ENCODE results near the gene MMD. TPM values are rescaled to one million over a fixed set of nuclear protein-coding genes. Genes with fewer than 3 reads are reported as not detected.

Gene MMD
- total and polyA plus RNA-seq, 2 donors (not counting 1 experiment from before 2014, with no cell fraction given), result 19.2 to 29.4 TPM

- no peaks in the 10 kb centered on the region for H3K36me3 ChIP-seq (replicated peaks in 1 of 2; ENCODE audit: control extremely low read depth in 1 of 2, control insufficient read depth in 1 of 2, extremely low read depth in 1 of 2, insufficient read depth in 2 of 2, low read length in 1 of 2)
- H3K4me3 ChIP-seq (ENCODE audit: control extremely low read depth in 1 of 5, extremely low read depth in 1 of 5, insufficient read depth in 1 of 5, low read depth in 2 of 5, low read length in 4 of 5), result no peak overlapping the region
- H3K27ac ChIP-seq (ENCODE audit: low read length in 2 of 2), result no peak overlapping the region
- ATAC-seq (ENCODE audit: low read depth) (no peak), DNase-seq (no peak)
- TF ChIP-seq CTCF (IDR thresholded peaks at IDR 0.05), result no peak
- TF ChIP-seq EZH2 (IDR thresholded peaks at IDR 0.05; ENCODE audit: borderline replicate concordance, insufficient read depth, low read depth, low read length, poor library complexity, severe bottlenecking), result no peak
- intact Hi-C loops (cut with micrococcal nuclease), result no loop called here
- peaks cover 0 to 5% (median 0%) of the 10 kb centered on the region in 3 donors for H3K9me3 ChIP-seq (ENCODE audit: control extremely low read depth in 1 of 3, control insufficient read depth in 2 of 3, insufficient read depth in 1 of 3, low read length in 2 of 3)
- H3K27me3 Mint-ChIP-seq, result peaks cover 34% of the 10 kb centered on the region
- H4K20me1 ChIP-seq (ENCODE audit: control insufficient read depth, insufficient read depth, low read length, poor library complexity, severe bottlenecking), result no peaks in the 10 kb centered on the region
- no CpG with 5 or more reads among the region's 6 CpGs for WGBS (ENCODE audit: insufficient coverage)
- H3K9me3 Mint-ChIP-seq (ENCODE audit: insufficient read depth), result no peaks in the 10 kb centered on the region
- H3K9ac ChIP-seq (ENCODE audit: low read length), result no peak overlapping the region
- H3K4me3 Mint-ChIP-seq, result no peak overlapping the region
- ChIA-PET CTCF (no interaction called here), POLR2A (no interaction called here)
- H2AFZ ChIP-seq (ENCODE audit: insufficient read depth, low read depth, low read length, poor library complexity, severe bottlenecking), result no peak overlapping the region
- H3K4me2 ChIP-seq (replicated peaks; ENCODE audit: low read depth, low read length, poor library complexity, severe bottlenecking), result no peak overlapping the region
- peaks cover 13% of the 10 kb centered on the region for H3K4me1 Mint-ChIP-seq
- H3K79me2 ChIP-seq (ENCODE audit: control insufficient read depth, insufficient read depth, low read length), result no peaks in the 10 kb centered on the region
- H3K4me1 ChIP-seq (ENCODE audit: control insufficient read depth in 2 of 2, insufficient read depth in 2 of 2, low read length in 2 of 2), result peaks cover 2 to 7% of the 10 kb centered on the region in 2 donors
- no peak overlapping the region for H3K27ac Mint-ChIP-seq
- peaks cover 0 to 13% (median 4%) of the 10 kb centered on the region in 4 experiments for H3K27me3 ChIP-seq (replicated peaks in 1 of 4; ENCODE audit: control extremely low read depth in 1 of 4, control insufficient read depth in 3 of 4, insufficient read depth in 4 of 4, low read length in 3 of 4)
Measured at GRCh38 chr17:55453839-55454557, 32.4 kb upstream of the MMD start.

GRCh38 chr17:55452139-55452790 lies 30.6 kb upstream of the MMD start:
- Histone ChIP-seq H3K4me1 (ENCODE audit: control insufficient read depth in 2 of 2, insufficient read depth in 2 of 2, low read length in 2 of 2) (no peaks in the 10 kb centered on the region), H3K9me3 (ENCODE audit: control extremely low read depth in 1 of 3, control insufficient read depth in 2 of 3, insufficient read depth in 1 of 3, low read length in 2 of 3) (no peaks in the 10 kb centered on the region), H3K27ac (ENCODE audit: low read length in 2 of 2) (no peak overlapping the region), H3K4me2 (replicated peaks; ENCODE audit: low read depth, low read length, poor library complexity, severe bottlenecking) (no peak overlapping the region), H3K9ac (ENCODE audit: low read length) (no peak overlapping the region), H3K27me3 (replicated peaks in 1 of 4; ENCODE audit: control extremely low read depth in 1 of 4, control insufficient read depth in 3 of 4, insufficient read depth in 4 of 4, low read length in 3 of 4) (peaks cover 0 to 3% (median 0%) of the 10 kb centered on the region in 4 experiments), H3K79me2 (ENCODE audit: control insufficient read depth, insufficient read depth, low read length) (no peaks in the 10 kb centered on the region), H3K36me3 (replicated peaks in 1 of 2; ENCODE audit: control extremely low read depth in 1 of 2, control insufficient read depth in 1 of 2, extremely low read depth in 1 of 2, insufficient read depth in 2 of 2, low read length in 1 of 2) (no peaks in the 10 kb centered on the region), H4K20me1 (ENCODE audit: control insufficient read depth, insufficient read depth, low read length, poor library complexity, severe bottlenecking) (no peaks in the 10 kb centered on the region), H2AFZ (ENCODE audit: insufficient read depth, low read depth, low read length, poor library complexity, severe bottlenecking) (no peak overlapping the region), H3K4me3 (ENCODE audit: control extremely low read depth in 1 of 5, extremely low read depth in 1 of 5, insufficient read depth in 1 of 5, low read depth in 2 of 5, low read length in 4 of 5) (no peak overlapping the region)
- ChIA-PET CTCF (no interaction called here), POLR2A (no interaction called here)
- Mint-ChIP-seq H3K4me3 (no peak overlapping the region), H3K4me1 (no peaks in the 10 kb centered on the region), H3K27me3 (peaks cover 26% of the 10 kb centered on the region), H3K9me3 (ENCODE audit: insufficient read depth) (no peaks in the 10 kb centered on the region), H3K27ac (no peak overlapping the region)
- 85% methylated on average over 4 of the region's 5 CpGs for WGBS (ENCODE audit: insufficient coverage)
- TF ChIP-seq CTCF (IDR thresholded peaks at IDR 0.05) (no peak), EZH2 (IDR thresholded peaks at IDR 0.05; ENCODE audit: borderline replicate concordance, insufficient read depth, low read depth, low read length, poor library complexity, severe bottlenecking) (no peak)
- DNase-seq, result no peak
- no peak for ATAC-seq (ENCODE audit: low read depth)
- intact Hi-C loops (cut with micrococcal nuclease), result no loop called here

Measured in B cell (primary cell).